ENCODE measurements around the gene PKD1L1. TPM values are rescaled to one million over a fixed set of nuclear protein-coding genes. Genes with fewer than 3 reads are reported as not detected.

PKD1L1 gene
- total RNA-seq, 1 donor from 2014 or later = 1.1 TPM

DNA sequence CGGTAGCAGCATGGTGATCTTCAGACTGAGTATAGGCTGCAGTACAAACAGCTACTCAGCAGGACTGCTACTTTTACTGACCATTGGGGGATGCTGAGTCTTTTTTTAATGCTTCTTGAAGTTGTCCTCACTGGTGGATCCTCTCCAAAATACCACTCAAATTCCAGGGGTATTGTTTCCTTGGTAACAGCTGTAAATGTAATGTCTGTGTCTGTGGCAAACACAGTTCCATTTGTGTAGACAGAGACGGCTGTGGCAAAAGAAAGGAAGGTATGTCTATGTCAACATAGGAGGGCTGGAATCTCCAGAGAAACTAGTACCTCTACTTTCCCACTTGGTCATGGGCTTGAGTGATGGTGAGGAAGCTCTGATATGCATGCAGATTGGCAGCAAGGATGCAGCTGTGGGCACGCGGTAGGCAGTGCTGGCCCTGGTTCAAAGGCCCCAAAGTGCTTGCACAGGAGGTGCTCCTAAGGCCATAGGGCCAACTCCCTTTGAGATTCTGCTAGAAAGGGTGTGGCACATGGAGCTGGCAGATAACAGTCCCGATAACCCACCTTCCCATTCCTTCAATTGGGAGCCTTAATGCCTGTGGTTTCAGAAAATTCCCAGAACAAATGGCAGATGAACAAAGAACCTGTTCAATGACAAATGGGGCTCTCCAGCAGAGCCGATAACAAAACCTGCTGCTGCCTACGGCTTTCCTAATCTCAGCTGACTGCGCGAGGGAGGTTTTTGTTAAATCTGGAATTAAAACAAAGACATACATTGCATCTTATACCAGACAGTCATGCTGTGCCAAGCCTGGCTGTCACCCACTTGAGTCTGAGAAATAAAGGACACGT lies 43.0 kb downstream of the PKD1L1 start:
- Mint-ChIP-seq H3K36me3 (ENCODE audit: low read depth) (no peaks in the 10 kb centered on the region), H3K27me3 (ENCODE audit: low read depth) (no peaks in the 10 kb centered on the region), H3K9me3 (no peaks in the 10 kb centered on the region), H3K4me3 (ENCODE audit: low read depth) (no peak overlapping the region), H3K27ac (no peak overlapping the region), H3K4me1 (ENCODE audit: low read depth) (no peaks in the 10 kb centered on the region)
- intact Hi-C loops (cut with micrococcal nuclease) = no loop called here
- DNase-seq (ENCODE audit: low spot score) = no peak

DNA sequence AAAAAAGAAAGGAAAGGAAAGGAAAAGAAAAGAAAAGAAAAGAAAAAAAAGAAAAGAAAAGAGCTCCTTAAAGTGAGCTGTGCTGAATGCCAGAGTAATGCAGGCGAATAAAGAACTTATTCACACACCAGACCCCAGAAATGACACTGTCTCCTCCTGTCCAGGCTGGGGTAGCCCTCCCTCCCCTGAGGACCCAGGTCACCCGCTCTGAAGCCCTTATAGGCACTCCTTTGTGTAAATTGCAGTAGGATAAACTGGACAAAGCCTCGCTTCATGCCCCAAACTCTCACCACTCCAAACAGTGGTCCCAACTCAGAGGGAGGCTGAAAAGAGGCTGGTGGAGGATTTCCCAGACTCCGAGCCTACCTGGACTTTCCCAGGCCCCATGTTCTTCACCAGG lies 46.3 kb downstream of the PKD1L1 start:
- Mint-ChIP-seq H3K36me3 (ENCODE audit: low read depth) (no peaks in the 10 kb centered on the region), H3K4me1 (ENCODE audit: low read depth) (no peaks in the 10 kb centered on the region), H3K9me3 (no peaks in the 10 kb centered on the region), H3K4me3 (ENCODE audit: low read depth) (no peak overlapping the region), H3K27me3 (ENCODE audit: low read depth) (peaks cover 3% of the 10 kb centered on the region), H3K27ac (no peak overlapping the region)
- intact Hi-C loops (cut with micrococcal nuclease) = no loop called here
- DNase-seq (ENCODE audit: low spot score) = no peak

GRCh38 chr7:47901542-47901941 lies 46.7 kb downstream of the PKD1L1 start:
- Mint-ChIP-seq H3K9me3 (no peaks in the 10 kb centered on the region), H3K27me3 (ENCODE audit: low read depth) (peaks cover 6% of the 10 kb centered on the region), H3K4me3 (ENCODE audit: low read depth) (no peak overlapping the region), H3K36me3 (ENCODE audit: low read depth) (no peaks in the 10 kb centered on the region), H3K4me1 (ENCODE audit: low read depth) (no peaks in the 10 kb centered on the region), H3K27ac (no peak overlapping the region)
- DNase-seq (ENCODE audit: low spot score) = no peak
- intact Hi-C loops (cut with micrococcal nuclease) = no loop called here

GRCh38 chr7:47897831-47898230 lies 50.4 kb downstream of the PKD1L1 start:
- Mint-ChIP-seq H3K36me3 (ENCODE audit: low read depth) (no peaks in the 10 kb centered on the region), H3K27ac (no peak overlapping the region), H3K4me3 (ENCODE audit: low read depth) (no peak overlapping the region), H3K9me3 (no peaks in the 10 kb centered on the region), H3K4me1 (ENCODE audit: low read depth) (no peaks in the 10 kb centered on the region), H3K27me3 (ENCODE audit: low read depth) (peaks cover 7% of the 10 kb centered on the region)
- intact Hi-C loops (cut with micrococcal nuclease) = no loop called here
- DNase-seq (ENCODE audit: low spot score) = no peak

DNA sequence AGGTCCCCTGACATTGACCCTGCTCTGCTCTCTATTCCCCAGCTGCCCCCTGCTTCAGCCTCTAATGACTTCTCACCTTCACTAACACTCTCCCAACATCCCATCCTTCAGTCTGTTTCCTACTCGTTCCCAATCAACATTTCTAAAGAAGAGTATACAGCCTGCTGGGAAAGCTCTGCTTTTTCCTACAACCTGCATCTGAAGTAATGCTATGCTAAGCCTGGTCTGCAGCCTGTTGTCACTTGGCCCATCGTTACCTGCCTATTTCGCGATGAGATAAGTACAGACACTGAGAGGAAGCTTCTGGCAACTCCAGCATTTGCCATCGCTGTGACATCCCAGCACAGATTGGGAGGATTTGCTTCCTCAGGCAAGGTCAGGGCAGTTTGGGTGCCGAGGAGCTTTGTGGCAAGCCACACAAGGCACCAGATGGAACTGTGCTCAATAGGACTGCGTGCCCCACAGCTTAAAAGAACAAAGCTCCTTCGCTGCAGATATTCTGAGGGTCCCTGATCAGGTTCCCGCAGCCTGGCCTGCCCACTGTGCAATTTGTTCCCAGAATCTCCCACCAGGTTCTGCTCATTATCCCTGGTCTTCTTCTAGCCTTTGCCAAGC lies 51.4 kb downstream of the PKD1L1 start:
- Mint-ChIP-seq H3K4me3 (ENCODE audit: low read depth) (no peak overlapping the region), H3K27ac (no peak overlapping the region), H3K36me3 (ENCODE audit: low read depth) (no peaks in the 10 kb centered on the region), H3K9me3 (no peaks in the 10 kb centered on the region), H3K27me3 (ENCODE audit: low read depth) (peaks cover 7% of the 10 kb centered on the region), H3K4me1 (ENCODE audit: low read depth) (no peaks in the 10 kb centered on the region)
- DNase-seq (ENCODE audit: low spot score) = no peak
- intact Hi-C loops (cut with micrococcal nuclease) = no loop called here

DNA sequence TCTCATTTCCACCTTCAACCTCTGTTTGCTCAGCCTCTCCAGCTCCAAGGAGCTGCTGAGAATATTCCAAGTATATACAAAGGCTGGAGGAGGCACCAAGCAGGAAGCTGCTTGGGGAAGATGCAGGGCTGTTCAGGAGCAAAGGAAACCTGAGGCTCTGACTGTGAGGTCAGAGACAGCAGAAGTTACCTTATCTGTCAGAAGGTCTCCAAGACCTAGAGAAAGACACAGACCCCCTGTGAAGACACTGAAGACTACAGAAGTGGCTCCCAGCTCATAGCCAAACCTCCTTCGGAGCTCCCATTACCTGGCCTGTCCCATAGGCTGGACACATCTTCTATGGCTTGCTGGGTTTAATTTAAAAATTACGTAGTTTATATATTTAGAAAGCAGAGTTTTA lies 53.2 kb downstream of the PKD1L1 start:
- H3K4me1 Mint-ChIP-seq (ENCODE audit: low read depth) = no peaks in the 10 kb centered on the region
- H3K9me3 Mint-ChIP-seq = no peaks in the 10 kb centered on the region
- H3K4me3 Mint-ChIP-seq (ENCODE audit: low read depth) = no peak overlapping the region
- intact Hi-C loops (cut with micrococcal nuclease) = no loop called here
- H3K27me3 Mint-ChIP-seq (ENCODE audit: low read depth) = peaks cover 7% of the 10 kb centered on the region
- H3K36me3 Mint-ChIP-seq (ENCODE audit: low read depth) = no peaks in the 10 kb centered on the region
- DNase-seq (ENCODE audit: low spot score) = no peak
- H3K27ac Mint-ChIP-seq = no peak overlapping the region

- H3K27me3 Mint-ChIP-seq (ENCODE audit: low read depth) = peaks cover 7% of the 10 kb centered on the region
- no peaks in the 10 kb centered on the region for H3K9me3 Mint-ChIP-seq
- no peaks in the 10 kb centered on the region for H3K4me1 Mint-ChIP-seq (ENCODE audit: low read depth)
- intact Hi-C loops (cut with micrococcal nuclease) = no loop called here
- no peak overlapping the region for H3K4me3 Mint-ChIP-seq (ENCODE audit: low read depth)
- DNase-seq (ENCODE audit: low spot score) = no peak
- no peak overlapping the region for H3K27ac Mint-ChIP-seq
- H3K36me3 Mint-ChIP-seq (ENCODE audit: low read depth) = no peaks in the 10 kb centered on the region
Measured at GRCh38 chr7:47893721-47894365, 54.4 kb downstream of the PKD1L1 start.

GRCh38 chr7:47893238-47893637 lies 55.0 kb downstream of the PKD1L1 start:
- intact Hi-C loops (cut with micrococcal nuclease) = no loop called here
- peaks cover 7% of the 10 kb centered on the region for H3K27me3 Mint-ChIP-seq (ENCODE audit: low read depth)
- DNase-seq (ENCODE audit: low spot score) = no peak
- no peaks in the 10 kb centered on the region for H3K4me1 Mint-ChIP-seq (ENCODE audit: low read depth)
- no peak overlapping the region for H3K27ac Mint-ChIP-seq
- H3K9me3 Mint-ChIP-seq = no peaks in the 10 kb centered on the region
- no peak overlapping the region for H3K4me3 Mint-ChIP-seq (ENCODE audit: low read depth)
- H3K36me3 Mint-ChIP-seq (ENCODE audit: low read depth) = no peaks in the 10 kb centered on the region

DNA sequence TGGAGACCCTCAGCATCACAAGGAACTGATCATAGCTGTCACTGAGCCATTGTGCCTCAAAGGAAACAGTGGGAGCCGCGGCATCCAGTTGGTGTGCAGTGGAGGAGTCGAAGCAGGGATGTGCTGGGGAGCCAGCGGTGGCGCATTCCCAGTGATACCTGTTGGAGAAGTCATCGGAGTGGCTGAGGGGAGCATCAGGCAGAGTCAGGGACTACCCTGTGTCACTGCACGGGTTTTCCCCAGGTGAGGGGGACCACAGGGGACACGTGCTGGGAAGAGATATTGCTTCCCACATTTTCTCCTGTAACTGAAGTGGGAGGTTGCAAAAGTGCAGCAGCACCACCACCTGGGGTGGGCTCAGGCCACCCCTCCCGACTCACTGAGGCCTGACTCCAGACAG lies 57.7 kb downstream of the PKD1L1 start:
- DNase-seq (ENCODE audit: low spot score) = no peak
- no peaks in the 10 kb centered on the region for H3K4me1 Mint-ChIP-seq (ENCODE audit: low read depth)
- no peak overlapping the region for H3K4me3 Mint-ChIP-seq (ENCODE audit: low read depth)
- H3K9me3 Mint-ChIP-seq = no peaks in the 10 kb centered on the region
- no peaks in the 10 kb centered on the region for H3K36me3 Mint-ChIP-seq (ENCODE audit: low read depth)
- intact Hi-C loops (cut with micrococcal nuclease) = no loop called here
- no peak overlapping the region for H3K27ac Mint-ChIP-seq
- no peaks in the 10 kb centered on the region for H3K27me3 Mint-ChIP-seq (ENCODE audit: low read depth)

DNA sequence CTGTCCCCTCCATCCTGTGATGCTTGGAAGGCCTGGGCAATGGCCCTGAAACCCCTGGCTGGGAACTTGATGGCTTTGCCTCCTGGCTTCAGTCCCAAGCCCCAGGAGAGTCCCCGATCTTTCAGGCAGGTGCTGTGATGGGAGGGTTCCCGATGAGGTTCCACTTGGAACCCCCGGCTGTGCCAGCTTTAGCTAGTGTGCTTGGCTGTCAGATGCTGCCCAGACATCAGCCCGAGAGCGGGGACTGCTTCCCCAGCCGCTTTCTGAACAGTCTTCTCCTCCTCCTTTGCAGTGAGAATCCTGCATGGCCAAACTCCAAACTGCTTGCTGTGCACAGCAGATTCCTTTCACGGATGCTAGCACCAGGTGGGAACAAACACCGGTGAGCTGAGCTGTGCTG lies 58.1 kb downstream of the PKD1L1 start:
- Mint-ChIP-seq H3K36me3 (ENCODE audit: low read depth) (no peaks in the 10 kb centered on the region), H3K27ac (no peak overlapping the region), H3K4me1 (ENCODE audit: low read depth) (no peaks in the 10 kb centered on the region), H3K9me3 (no peaks in the 10 kb centered on the region), H3K27me3 (ENCODE audit: low read depth) (no peaks in the 10 kb centered on the region), H3K4me3 (ENCODE audit: low read depth) (no peak overlapping the region)
- intact Hi-C loops (cut with micrococcal nuclease) = no loop called here
- no peak for DNase-seq (ENCODE audit: low spot score)

GRCh38 chr7:47889723-47890122 lies 58.5 kb downstream of the PKD1L1 start:
- H3K4me3 Mint-ChIP-seq (ENCODE audit: low read depth) = no peak overlapping the region
- no peaks in the 10 kb centered on the region for H3K36me3 Mint-ChIP-seq (ENCODE audit: low read depth)
- intact Hi-C loops (cut with micrococcal nuclease) = no loop called here
- no peaks in the 10 kb centered on the region for H3K9me3 Mint-ChIP-seq
- no peaks in the 10 kb centered on the region for H3K27me3 Mint-ChIP-seq (ENCODE audit: low read depth)
- no peak overlapping the region for H3K27ac Mint-ChIP-seq
- no peak for DNase-seq (ENCODE audit: low spot score)
- no peaks in the 10 kb centered on the region for H3K4me1 Mint-ChIP-seq (ENCODE audit: low read depth)

- Mint-ChIP-seq H3K27ac (no peak overlapping the region), H3K4me1 (ENCODE audit: low read depth) (no peaks in the 10 kb centered on the region), H3K27me3 (ENCODE audit: low read depth) (no peaks in the 10 kb centered on the region), H3K9me3 (no peaks in the 10 kb centered on the region), H3K4me3 (ENCODE audit: low read depth) (no peak overlapping the region), H3K36me3 (ENCODE audit: low read depth) (no peaks in the 10 kb centered on the region)
- no peak for DNase-seq (ENCODE audit: low spot score)
- intact Hi-C loops (cut with micrococcal nuclease) = no loop called here
Measured at GRCh38 chr7:47888371-47889265, 59.6 kb downstream of the PKD1L1 start.
